ENCODE measurements around the gene TMCO4.

GRCh38 chr1:19738076-19738475, 61.6 kb downstream of the TMCO4 start:
- no peak for TF ChIP-seq CTCF (conservative IDR thresholded peaks at IDR 0.05 in 1 of 2, IDR thresholded peaks at IDR 0.05 in 1 of 2; ENCODE audit: low read depth in 1 of 2, low read length in 2 of 2)
- TF ChIP-seq EZH2 (IDR thresholded peaks at IDR 0.05; ENCODE audit: low read length, missing control alignments) = no peak

All from fibroblast of lung (primary cell).